SU-DHL-6 (cell line): ENCODE measurements around the gene CAMK1D.

Experiments
- H2AFZ ChIP-seq: fragments of 200-600 bp; sonication (generic); 2 replicates; pipeline ENCODE4 v1.6.1; 2014; ENCODE audit warnings: low read depth, mild to moderate bottlenecking, moderate library complexity, mixed read lengths, antibody characterized with exemption, low read length; ENCODE audit not compliant: severe bottlenecking
- H3F3A ChIP-seq: fragments of 200-600 bp; shearing (Covaris generic); 2 replicates; pipeline ENCODE4 v1.6.0; 2016; ENCODE audit warnings: antibody characterized with exemption, mild to moderate bottlenecking; ENCODE audit not compliant: insufficient read depth
- H3K27ac ChIP-seq: fragments of 200-600 bp; sonication (generic); 2 replicates; pipeline ENCODE4 v1.5.1; 2016; ENCODE audit warnings: low read depth, mild to moderate bottlenecking, low read length, moderate library complexity, mixed read lengths
- H3K27me3 ChIP-seq: fragments of 200-600 bp; sonication (generic), shearing (Covaris generic); 2 replicates; pipeline ENCODE4 v1.6.0; 2014; ENCODE audit warnings: mild to moderate bottlenecking, low read length
- H3K36me3 ChIP-seq: fragments of 200-600 bp; sonication (generic); 2 replicates; pipeline ENCODE4 v1.6.1; 2014; ENCODE audit warnings: mild to moderate bottlenecking, low read length, mixed read lengths
- H3K4me2 ChIP-seq: fragments of 300-600, 200-600 bp; shearing (Covaris generic), sonication (generic); 2 replicates; pipeline ENCODE4 v1.6.0; 2014; ENCODE audit warnings: low read length, low read depth, mild to moderate bottlenecking; ENCODE audit not compliant: poor library complexity, severe bottlenecking
- H3K4me3 ChIP-seq: fragments of 200-600 bp; sonication (generic); 2 replicates; pipeline ENCODE4 v1.5.1; 2014; ENCODE audit warnings: antibody characterized with exemption, low read length, mild to moderate bottlenecking, mixed read lengths; ENCODE audit not compliant: insufficient read depth, poor library complexity, severe bottlenecking
- H3K79me2 ChIP-seq: fragments of 200-600 bp; sonication (generic); 2 replicates; pipeline ENCODE4 v1.6.1; 2014; ENCODE audit warnings: mild to moderate bottlenecking, low read length, moderate library complexity; ENCODE audit not compliant: insufficient read depth
- H3K9ac ChIP-seq: fragments of 200-600 bp; sonication (generic); 2 replicates; pipeline ENCODE4 v1.7.0; 2014; ENCODE audit warnings: mild to moderate bottlenecking, low read length
- H3K9me2 ChIP-seq: fragments of 200-600 bp; sonication (generic); replicated peaks from 2 replicates; pipeline ENCODE4 v1.6.1; 2014; ENCODE audit warnings: low read length; ENCODE audit not compliant: insufficient read depth
- H3K9me3 ChIP-seq: fragments of 200-600 bp; sonication (generic); 2 replicates; pipeline ENCODE4 v1.6.1; 2014; ENCODE audit warnings: low read length, mixed read lengths; ENCODE audit not compliant: insufficient read depth
- H4K20me1 ChIP-seq: fragments of 200-600 bp; sonication (generic); 2 replicates; pipeline ENCODE4 v1.6.1; 2014; ENCODE audit warnings: low read depth, mild to moderate bottlenecking, antibody characterized with exemption, low read length, moderate library complexity, mixed read lengths
- EZH2phosphoT487 ChIP-seq: fragments of 200-600 bp; sonication (generic), shearing (Covaris generic); conservative IDR thresholded peaks from 2 replicates; pipeline ENCODE4 v1.6.1; 2018; ENCODE audit warnings: mild to moderate bottlenecking, antibody characterized with exemption, low read length, moderate library complexity, mixed read lengths
- TF ChIP-seq, protein P1 (sequence below): fragments of 200-600 bp; sonication (generic); IDR thresholded peaks from one replicate; pipeline ENCODE4 v1.5.1; 2017; ENCODE audit warnings: antibody characterized with exemption, mild to moderate bottlenecking, low read length, moderate library complexity; ENCODE audit not compliant: insufficient read depth, poor library complexity, severe bottlenecking

Gene CAMK1D

DNA sequence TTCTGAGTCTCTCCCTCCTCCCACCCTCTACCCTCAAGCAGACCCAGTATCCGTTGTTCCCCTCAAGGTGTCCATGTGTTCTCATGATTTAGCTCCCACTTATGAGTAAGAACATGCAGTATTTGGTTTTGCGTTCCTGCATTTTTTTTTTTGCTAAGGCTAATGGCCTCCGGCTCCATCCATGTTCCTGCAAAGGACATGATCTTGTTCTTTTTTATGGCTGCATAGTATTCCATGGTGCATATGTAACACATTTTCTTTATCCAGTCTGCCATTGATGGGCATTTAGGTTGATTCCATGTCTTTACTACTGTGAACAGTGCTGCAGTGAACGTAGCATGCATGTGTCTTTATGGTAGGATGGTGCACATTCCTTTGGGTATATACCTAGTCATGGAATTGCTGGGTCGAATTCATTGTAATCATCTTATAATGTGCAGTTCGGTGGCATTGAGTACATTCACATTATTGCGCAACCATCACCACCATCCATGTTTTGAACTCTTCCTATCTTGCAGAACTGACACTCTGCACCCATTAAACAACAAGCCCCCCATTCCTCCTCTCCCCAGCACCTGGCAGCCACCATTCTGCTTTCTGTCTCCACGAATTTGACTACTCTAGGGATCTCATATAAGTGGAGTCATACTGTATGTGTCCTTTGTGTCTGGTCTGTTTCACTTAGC is 125.5 kb downstream of the CAMK1D start:
- no peaks in the 10 kb centered on the region for H3K9me2 ChIP-seq
- H3K4me2 ChIP-seq = no peak overlapping the region
- peaks cover 18% of the 10 kb centered on the region for H3F3A ChIP-seq
- no peaks in the 10 kb centered on the region for H3K36me3 ChIP-seq
- H3K27ac ChIP-seq = no peak overlapping the region
- H2AFZ ChIP-seq = no peak overlapping the region
- TF ChIP-seq, protein P1, sequence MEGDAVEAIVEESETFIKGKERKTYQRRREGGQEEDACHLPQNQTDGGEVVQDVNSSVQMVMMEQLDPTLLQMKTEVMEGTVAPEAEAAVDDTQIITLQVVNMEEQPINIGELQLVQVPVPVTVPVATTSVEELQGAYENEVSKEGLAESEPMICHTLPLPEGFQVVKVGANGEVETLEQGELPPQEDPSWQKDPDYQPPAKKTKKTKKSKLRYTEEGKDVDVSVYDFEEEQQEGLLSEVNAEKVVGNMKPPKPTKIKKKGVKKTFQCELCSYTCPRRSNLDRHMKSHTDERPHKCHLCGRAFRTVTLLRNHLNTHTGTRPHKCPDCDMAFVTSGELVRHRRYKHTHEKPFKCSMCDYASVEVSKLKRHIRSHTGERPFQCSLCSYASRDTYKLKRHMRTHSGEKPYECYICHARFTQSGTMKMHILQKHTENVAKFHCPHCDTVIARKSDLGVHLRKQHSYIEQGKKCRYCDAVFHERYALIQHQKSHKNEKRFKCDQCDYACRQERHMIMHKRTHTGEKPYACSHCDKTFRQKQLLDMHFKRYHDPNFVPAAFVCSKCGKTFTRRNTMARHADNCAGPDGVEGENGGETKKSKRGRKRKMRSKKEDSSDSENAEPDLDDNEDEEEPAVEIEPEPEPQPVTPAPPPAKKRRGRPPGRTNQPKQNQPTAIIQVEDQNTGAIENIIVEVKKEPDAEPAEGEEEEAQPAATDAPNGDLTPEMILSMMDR = no peak
- no peak for TF ChIP-seq EZH2phosphoT487
- peaks cover 5% of the 10 kb centered on the region; the same call in 1 of the 2 replicates for H4K20me1 ChIP-seq
- no peak overlapping the region for H3K4me3 ChIP-seq
- H3K9ac ChIP-seq = no peak overlapping the region
- H3K79me2 ChIP-seq = peaks cover 91% of the 10 kb centered on the region
- H3K9me3 ChIP-seq = no peaks in the 10 kb centered on the region
- no peaks in the 10 kb centered on the region for H3K27me3 ChIP-seq

DNA sequence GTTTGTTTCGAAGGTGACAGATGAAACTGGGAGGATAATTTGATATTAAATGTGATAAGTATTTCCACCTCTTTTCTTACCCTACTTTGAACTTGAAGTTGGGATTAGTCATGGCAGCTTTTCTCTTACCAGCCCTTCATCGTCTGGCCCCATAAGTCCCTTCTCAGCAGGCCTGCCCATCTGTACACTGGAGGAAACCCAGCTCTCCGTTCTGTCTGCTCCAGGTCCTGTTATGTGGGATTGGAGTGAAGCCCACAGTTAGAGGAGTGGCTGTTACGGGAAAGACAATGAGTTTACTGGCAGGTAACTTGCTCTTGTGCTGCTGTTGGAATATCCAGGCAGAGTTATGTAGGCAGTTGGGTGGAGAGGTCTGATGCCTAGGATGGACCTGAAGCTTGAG is 127.3 kb downstream of the CAMK1D start:
- peaks cover 90% of the 10 kb centered on the region for H3K79me2 ChIP-seq
- H3K4me2 ChIP-seq = no peak overlapping the region
- H3K4me3 ChIP-seq = no peak overlapping the region
- TF ChIP-seq, protein P1 = no peak
- TF ChIP-seq EZH2phosphoT487 = no peak
- H3K9me2 ChIP-seq = no peaks in the 10 kb centered on the region
- H3K9me3 ChIP-seq = no peaks in the 10 kb centered on the region
- no peak overlapping the region for H2AFZ ChIP-seq
- H3K9ac ChIP-seq = no peak overlapping the region
- H4K20me1 ChIP-seq = no peaks in the 10 kb centered on the region
- H3K27ac ChIP-seq = no peak overlapping the region
- H3K36me3 ChIP-seq = no peaks in the 10 kb centered on the region; the same call in 1 of the 2 replicates
- no peaks in the 10 kb centered on the region for H3K27me3 ChIP-seq
- peaks cover 23% of the 10 kb centered on the region for H3F3A ChIP-seq

DNA sequence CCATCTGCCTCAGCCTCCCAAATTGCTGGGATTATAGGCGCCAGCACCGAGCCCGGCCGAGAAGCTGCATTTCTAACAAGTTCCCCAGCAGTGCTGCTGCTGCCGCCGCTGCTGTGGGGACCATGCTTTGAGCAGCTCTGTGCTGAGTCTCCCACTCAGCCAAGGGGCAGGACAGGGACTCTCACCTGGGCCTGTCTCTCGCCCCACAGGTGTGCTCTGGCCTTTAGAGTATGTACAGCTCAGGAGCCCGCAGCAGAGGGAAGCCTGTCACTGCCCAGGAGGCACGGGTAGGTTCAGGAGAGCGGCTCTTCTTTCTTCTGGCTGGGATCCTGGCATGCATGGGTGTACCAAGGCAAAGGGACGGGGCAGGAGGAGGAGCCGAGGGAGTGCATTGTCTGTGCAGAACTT is 130.1 kb downstream of the CAMK1D start:
- no peaks in the 10 kb centered on the region for H4K20me1 ChIP-seq
- H3K9me2 ChIP-seq = no peaks in the 10 kb centered on the region
- H3K27ac ChIP-seq = peak overlapping the region; percentile 96
- TF ChIP-seq, protein P1 = no peak
- no peak for TF ChIP-seq EZH2phosphoT487
- no peaks in the 10 kb centered on the region for H3K9me3 ChIP-seq
- no peaks in the 10 kb centered on the region for H3K27me3 ChIP-seq
- no peaks in the 10 kb centered on the region; the same call in 1 of the 2 replicates for H3K36me3 ChIP-seq
- peaks cover 50% of the 10 kb centered on the region for H3F3A ChIP-seq
- H3K4me3 ChIP-seq = no peak overlapping the region
- H3K4me2 ChIP-seq = peak overlapping the region; percentile 42
- H3K9ac ChIP-seq = peak overlapping the region; percentile 20; the same call in 1 of the 2 replicates
- H2AFZ ChIP-seq = no peak overlapping the region
- peaks cover 84% of the 10 kb centered on the region for H3K79me2 ChIP-seq
